ENCODE measurements around the gene MPP2.
"Not testable (repeated sequence)": the region's sequence is repeated elsewhere in the genome, so short reads cannot be mapped to it uniquely, and the experiment has no call there.

Gene MPP2

DNA sequence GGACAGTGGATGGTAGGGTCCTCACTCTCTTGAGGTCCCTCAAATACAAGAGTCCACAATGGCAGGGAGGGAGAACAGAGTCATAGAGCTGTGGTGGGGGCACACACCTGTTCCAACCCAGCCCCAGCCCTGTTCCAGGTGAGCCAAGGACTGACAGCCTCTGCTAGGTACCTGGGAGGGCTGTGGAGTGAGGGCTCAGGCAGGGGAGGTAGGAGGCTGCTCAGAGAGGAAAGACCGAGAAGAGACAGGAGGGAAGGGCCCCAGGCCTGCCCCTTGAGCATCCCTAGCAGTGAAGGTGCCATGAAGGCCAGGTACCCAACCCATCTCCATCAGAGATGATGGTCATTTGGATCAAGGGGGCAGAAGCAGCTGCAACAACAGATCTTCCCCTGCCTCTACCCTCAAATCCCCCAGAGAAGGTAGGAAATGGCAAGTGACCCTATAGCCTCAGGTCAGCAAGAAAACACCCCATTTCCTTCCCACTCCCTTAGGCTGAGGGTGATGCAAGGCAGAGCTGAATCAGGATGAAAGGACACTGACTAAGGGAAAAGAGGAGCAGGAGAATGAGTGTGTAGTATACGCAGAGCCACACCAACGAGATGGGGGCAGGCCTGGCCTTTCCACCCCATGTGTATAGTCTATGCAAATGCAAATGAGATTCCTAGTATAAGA lies 31.7 kb downstream of the MPP2 start:
- DNase-seq (ENCODE audit: low read depth in 2 of 2): no peak

DNA sequence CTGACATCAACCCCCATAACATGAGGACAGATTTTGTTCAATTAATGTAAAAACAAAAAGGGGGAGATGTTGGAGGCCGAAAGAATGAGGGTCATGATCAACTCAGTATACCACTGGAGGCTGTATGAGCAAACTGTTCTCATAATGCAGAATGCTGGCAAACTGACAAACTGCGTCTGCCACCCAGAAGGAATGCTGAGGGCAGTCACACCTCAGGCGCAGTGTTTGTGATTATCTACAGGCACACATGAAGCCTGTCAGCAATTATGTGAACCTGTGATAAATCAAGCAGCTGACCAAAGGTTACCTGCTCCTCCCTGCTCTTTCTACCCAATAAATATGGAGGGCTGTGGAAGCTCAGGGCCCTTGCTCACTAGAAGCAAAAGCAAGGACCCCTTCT lies 33.0 kb downstream of the MPP2 start:
- no peak for DNase-seq (ENCODE audit: low read depth in 2 of 2)

DNA sequence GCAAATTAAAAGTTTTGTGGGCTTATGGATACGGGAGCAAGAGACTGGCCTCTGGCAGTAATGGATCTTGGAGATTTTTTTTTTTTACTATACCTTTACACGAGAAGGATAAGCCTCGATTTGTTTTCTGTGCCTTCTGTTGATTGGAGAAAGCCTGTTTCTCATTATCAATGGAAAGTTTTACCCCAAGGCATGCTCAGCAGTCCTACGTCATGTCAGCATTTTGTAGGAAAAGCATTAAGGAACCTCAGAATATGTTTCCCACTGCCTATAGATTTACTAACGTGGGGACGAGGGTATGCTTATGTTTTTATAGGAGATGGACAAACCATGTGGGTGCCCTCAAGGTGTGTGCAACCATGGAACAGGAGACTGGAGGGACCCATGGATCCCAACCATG lies 33.5 kb downstream of the MPP2 start:
- DNase-seq (ENCODE audit: low read depth in 2 of 2): no peak

DNA sequence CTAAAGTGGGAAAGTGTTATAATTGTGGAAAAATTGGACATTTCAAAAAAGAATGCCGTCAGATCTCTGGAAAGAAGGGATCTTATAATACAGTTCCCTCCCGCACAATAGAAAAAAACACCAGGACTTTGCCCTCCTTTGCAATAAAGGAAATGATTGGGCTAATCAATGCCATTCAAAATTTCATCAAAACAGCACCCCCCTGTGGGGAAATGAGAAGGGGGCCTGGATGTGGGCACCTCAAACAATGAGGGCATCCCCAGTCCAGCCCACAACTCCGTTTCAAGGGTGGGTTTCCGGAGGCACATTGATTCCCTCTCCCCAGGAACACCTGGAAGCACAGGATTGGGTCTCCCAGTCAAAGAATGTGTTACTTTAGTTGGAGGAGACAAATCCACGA lies 34.2 kb downstream of the MPP2 start:
- DNase-seq (ENCODE audit: low read depth in 2 of 2): no peak

DNA sequence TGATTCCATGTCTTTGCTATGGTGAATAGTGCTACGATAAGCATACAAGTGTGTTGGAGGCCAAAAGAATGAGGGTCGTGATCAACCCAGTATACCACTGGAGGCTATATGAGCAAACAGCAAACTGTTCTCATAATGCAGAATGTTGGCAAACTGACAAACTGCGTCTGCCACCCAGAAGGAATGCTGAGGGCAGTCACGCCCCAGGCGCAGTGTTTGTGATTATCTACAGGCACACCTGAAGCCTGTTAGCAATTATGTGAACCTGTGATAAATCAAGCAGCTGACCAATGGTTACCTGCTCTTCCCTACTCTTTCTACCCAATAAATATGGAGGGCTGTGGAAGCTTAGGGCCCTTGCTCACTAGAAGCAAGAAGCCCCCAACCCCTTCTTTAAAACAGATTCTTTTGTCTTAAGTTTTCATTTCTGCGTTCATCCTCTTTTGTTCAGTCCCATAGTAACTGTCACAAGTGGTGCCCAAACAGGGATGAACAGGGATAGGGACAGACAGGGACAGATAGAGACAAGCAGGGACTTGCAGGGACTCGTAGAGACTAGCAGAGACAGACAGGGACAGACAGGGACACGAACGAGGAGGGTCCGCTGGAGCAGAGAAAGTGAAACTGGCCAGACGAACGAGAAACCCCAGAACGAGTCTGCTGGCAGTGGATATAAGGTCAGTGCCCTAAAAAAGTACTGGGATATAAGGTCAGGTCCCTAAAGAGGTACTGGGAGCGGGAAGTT lies 35.2 kb downstream of the MPP2 start:
- DNase-seq (ENCODE audit: low read depth in 2 of 2): no peak

DNA sequence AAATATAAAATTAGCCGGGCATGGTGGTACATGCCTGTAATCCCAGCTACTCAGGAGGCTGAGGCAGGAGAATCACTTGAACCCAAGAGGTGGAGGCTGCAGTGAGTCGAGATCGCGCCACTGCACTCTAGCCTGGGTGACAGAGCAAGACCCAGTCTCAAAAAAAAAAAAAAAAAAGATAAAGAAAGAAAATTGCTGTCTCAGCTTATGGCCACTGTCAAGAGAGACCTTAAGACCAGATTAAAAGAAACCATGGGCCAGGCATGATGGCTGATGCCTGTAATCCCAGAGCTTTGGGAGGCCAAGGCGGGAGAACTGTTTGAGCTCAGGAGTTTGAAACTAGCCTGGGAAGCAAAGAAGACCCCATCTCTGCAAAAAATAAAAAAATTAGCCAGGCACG lies 38.3 kb downstream of the MPP2 start:
- DNase-seq (ENCODE audit: low read depth in 2 of 2): not testable (repeated sequence)

DNA sequence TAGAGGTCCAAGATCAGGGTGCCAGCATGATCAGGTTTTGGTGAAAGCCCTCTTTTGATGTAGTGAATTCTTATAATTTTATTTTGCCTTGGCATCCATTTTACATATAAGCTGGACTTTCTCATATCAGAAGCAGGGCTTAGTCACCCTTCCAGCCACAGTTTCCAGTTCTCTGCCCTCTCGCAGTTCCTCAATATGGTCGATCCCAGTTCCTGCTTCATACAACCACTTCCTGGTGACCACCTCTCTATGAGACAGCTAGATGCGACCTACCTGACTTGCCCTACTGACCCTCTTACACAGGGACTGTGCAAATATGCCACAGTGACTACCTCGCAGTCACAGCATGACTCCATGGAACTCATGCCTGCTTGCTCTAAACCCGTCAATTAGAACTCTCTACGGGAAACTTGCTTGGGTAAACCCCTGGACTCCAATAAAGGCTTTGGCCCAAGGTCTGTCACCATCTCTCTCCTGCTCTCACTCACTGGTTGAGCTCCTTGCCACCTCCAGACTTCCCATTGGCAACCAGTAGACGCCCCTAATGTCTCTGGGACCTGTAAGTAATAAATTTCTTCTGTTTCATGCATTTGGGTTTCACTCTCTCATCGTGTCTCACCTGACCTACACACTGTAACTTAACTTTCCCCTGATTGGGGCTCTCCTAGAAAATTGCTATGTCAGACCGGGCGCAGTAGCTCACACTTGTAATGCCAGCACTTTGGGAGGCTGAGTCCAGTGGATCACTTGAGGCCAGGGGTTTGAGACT lies 38.9 kb downstream of the MPP2 start:
- DNase-seq (ENCODE audit: low read depth in 2 of 2): no peak

DNA sequence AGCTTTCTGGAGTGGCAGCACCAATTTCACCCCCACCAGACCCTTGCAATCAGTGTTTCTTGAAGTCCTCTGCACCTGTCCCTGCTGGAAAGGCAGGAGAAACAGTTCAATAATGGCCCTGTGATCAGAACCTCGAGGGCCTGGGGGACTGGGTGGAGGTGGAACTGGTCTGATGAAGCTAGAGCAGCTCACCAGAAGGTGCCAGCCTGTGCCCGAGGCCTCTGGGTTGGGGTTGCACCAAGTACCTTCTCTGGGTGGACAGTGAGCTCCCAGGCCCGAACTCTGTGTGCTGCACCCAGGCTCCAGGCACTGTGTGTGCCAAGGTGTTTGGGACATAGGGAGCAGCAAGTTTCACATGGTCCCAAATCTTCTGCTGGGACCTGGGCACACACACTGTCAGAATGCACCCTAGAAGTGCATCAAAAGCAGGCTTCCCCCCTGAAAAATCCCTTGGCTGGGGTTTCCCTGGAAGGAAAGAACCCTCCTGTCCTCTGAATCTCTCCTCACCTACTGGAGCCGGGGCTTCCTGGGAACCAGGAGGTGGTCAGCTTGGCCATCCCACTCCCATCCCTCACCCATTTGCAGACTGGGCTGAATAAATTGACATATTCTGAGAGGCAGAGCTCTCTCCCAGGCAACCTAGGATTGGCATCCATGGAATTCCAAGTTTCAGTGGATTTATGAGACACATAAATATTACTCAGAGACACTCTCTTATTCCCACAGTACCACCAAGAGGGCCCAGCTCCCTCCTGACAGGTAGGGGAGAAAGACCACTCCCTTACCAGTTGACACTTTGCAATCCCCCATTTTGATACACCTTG lies 43.0 kb downstream of the MPP2 start:
- no peak for DNase-seq (ENCODE audit: low read depth in 2 of 2)

DNA sequence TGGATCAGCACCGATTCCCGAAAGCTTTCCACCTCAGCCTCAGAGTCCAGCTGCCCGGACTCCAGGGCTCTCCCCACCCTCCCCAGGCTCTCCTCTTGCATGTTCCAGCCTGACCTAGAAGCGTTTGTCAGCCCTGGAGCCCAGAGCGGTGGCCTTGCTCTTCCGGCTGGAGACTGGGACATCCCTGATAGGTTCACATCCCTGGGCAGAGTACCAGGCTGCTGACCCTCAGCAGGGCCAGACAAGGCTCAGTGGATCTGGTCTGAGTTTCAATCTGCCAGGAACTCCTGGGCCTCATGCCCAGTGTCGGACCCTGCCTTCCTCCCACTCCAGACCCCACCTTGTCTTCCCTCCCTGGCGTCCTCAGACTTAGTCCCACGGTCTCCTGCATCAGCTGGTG lies 45.4 kb downstream of the MPP2 start:
- no peak for DNase-seq (ENCODE audit: low read depth in 2 of 2)

DNA sequence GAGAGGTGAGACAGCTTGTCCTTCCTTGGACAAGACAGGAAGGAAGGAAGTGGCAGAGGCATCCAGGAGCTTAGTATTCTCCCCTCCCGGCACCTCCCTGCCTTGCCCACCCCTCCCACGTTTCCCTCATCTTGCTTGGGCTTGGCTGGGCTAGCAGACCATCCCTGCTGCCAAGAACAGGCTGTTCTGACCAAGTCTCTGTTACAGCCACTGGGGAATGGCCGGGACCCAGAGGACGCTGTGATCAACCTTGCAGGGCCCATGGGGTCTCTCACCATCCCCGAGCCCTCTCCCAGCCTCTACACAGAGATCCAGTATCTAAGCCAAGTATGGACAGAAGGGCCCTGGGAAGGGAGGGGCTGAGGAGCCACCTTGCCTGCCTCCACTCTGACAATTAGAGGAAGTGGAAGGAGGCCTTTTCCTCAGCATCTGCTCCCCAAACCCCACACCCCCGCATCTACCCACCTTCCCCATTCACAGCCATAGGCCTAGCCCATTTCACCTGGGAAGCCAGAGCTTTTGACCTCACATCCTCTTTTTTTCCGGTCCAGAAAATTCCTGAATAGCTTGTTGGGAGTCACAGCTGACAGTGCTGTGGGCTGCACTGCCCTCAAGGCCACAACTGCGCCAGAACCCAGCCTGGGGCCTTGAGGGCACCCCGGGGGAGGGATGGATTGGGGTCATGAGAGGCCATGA lies 46.3 kb downstream of the MPP2 start:
- DNase-seq (ENCODE audit: low read depth in 2 of 2): no peak

DNA sequence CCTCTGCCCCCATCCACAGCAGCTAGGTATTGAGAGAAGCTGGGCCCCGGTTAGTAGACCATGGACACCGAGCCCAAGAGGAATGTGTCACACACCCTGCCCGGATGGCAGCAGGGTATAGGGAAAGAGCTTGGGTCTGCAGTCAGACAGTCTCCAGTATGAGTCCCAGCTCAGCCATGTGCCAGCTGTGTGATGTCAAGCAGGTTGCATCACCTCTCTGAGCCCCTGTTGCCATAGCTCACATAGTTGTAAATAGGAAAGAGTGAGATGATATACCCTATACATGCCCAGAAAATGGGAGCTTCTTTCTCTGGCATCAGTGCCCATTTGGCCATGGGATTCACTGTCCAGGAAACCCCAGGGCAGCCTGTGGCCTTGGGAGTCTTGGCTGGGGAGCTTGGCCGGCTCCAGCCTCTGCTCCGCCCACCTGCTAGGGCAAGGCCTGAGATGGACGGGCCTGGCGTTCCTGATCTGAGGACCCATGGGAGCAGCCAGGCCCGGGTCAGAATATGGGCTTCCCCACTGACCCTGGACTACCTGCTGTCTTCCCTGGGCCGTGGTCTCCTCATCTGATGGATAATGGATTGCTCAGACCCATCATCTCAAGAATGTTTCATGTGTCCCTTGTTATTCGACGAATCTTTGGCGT lies 47.1 kb downstream of the MPP2 start:
- no peak for DNase-seq (ENCODE audit: low read depth in 2 of 2)

DNA sequence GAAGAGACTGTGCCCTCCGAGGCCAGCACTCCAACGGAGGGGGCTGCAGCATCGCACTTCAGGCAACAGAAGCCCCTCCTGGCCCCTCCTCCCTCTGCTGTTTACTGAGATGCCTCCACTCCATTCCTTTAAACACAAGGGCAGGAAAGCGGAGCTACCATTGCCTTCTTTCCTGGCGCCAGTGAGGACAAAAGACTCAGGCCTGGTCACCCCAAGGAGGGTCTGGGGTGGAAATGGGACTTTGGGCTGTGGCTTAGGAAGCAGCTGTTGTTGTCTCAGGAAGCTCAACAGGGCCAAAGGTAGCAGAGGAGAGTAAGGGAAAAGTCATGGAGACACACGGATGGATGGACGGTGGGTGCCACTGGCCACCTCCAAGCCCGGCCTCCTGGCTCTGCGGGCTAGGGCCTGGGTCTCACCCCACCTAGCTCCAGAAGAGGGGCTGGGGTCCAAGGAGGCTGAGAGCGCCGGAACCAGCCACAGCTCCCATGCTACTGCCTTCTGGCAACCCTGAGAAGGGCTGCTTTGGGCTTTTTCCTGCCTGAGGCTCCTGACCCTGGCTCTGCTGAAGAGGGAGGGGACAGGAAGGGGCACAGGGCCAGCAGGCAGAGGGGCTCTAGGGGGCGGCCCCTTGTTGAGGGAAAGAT lies 49.3 kb downstream of the MPP2 start:
- no peak for DNase-seq (ENCODE audit: low read depth in 2 of 2)

DNA sequence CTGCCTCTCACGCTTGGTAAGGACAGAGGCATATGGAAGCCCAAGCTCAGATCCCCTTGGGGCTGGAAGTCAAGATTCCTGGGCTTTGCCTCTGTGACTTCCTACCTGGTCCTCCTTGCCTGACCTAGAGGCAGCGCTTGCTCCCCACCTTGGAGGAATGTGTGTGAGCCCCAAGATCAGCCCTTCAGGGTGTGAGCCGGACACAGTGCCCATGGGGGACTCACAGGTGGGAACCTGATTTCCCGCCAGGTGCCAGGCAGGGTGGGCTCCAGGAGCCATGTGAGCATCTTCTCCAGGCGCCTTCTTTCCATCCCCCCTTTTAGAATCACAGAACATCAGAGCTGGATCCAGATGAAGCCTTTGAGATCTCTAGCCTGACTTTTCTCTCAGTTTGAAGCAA lies 50.2 kb downstream of the MPP2 start:
- no peak for DNase-seq (ENCODE audit: low read depth in 2 of 2)

DNA sequence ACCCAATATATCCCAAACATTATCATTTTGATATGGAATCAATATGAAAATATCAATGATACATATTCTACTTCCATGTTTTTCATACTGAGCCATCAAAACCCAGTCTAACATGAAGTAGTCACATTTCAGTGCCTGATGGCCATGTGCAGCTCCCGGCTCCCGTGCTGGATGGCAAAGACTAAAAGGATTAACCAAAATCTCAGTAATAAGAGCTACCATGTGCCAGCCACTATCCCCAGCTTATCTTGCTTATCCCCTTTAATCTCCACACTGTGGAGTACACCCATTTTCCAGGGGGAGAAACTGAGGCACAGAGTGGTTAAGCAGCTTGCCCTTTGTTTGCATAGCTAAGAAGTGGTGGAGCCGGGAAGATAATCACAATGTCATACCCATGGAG lies 51.2 kb downstream of the MPP2 start:
- DNase-seq (ENCODE audit: low read depth in 2 of 2): no peak

DNA sequence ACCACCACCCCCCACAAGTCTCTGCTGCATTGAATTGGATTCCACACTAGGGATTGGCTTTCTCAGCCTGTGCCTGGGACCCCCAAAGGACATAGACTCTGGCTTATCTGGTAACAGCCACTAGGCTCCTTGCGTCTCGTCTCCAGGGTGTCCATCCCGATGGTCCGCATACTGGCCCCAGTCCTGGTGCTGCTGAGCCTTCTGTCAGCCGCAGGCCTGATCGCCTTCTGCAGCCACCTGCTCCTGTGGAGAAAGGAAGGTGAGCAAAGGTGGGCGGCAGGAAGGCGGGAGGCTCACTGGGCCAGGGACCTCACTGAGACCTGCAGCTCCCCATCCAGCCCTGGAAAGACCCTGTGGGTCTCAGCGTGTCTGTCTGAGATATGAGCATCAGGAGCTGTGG lies 52.3 kb downstream of the MPP2 start:
- no peak for DNase-seq (ENCODE audit: low read depth in 2 of 2)

DNA sequence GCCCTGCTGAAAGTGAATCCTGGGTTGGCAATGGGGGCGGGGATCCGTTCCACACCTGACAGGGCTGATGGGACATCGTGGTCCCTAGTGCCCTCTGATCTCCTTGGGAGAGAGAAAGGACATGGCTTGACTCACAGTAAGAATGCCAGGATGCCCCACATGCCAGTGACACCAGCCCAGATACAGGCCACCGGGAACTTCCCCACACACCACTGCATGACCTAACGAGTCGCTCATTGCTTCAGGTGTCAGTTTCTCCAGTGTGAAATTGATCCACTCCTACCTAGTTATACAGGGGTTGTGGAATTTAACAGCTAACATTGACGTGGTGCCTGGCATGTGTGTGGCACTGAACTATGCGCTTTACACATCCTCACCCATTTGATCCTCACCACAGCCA lies 52.8 kb downstream of the MPP2 start:
- DNase-seq (ENCODE audit: low read depth in 2 of 2): no peak

DNA sequence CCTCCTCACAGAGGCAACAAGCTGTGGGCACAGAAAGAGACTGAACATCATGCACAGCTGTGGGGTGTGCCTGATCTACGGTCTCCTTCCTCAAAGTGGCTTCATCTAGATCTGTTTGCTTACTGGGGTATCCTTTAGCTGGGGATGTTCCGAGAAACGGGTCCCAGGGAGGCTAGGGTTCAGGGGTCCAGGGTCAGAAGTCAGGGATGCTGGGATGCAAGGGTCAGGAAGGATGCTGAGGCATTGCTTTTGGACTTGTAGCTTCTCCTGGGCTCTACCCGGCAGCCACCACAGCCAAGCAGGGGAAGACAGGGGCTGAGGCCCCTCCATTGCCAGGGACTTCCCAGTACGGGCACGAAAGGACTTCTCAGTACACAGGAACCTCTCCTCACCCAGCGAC lies 53.8 kb downstream of the MPP2 start:
- DNase-seq (ENCODE audit: low read depth in 2 of 2): no peak

DNA sequence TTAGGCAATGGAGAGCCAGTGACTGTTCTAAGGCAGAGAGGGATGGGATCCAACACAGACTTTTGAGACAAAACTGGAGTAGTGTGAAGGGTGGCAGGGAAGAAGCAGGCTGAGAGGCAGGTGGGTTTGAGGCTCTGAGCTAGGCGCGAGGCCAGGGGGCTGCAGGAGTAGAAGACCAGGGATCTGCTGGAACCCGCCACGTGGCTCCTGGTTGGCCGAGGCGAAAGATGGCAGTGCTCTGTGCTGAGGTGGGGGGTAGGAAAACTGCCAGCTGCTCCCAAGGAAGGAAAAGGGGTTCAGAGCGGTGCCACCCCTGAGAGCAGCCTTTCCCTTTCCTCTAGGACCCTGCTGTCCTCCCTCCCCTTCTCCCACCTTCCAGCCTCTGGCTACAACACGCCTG lies 54.8 kb downstream of the MPP2 start:
- no peak for DNase-seq (ENCODE audit: low read depth in 2 of 2)

DNA sequence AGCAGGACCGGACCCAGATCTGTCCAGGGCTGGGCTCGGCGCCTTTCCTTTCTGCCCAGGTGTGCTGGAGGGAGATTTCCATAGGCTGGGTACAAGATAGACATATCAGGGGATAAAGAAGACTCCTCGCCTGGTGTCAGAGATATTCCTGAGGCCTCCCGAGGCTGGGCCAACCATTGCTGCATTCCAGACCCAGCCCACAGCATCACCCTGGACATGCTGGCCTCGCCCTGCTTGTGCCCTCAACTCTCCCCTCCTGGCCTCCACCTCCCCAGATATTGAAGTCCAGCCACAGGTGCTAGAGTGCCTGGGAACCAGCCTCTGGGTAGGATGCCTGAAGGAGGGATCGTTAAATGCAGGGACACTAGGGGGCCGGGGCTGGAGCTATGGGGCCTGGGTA lies 58.2 kb downstream of the MPP2 start:
- DNase-seq (ENCODE audit: low read depth in 2 of 2): no peak

DNA sequence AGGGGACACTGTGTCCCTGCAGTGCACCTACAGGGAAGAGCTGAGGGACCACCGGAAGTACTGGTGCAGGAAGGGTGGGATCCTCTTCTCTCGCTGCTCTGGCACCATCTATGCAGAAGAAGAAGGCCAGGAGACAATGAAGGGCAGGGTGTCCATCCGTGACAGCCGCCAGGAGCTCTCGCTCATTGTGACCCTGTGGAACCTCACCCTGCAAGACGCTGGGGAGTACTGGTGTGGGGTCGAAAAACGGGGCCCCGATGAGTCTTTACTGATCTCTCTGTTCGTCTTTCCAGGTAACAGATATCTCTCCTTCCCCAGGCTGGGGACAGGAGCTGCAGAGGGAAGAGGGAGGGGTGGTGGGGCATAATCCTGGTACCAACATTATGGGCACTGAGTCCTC lies 58.7 kb downstream of the MPP2 start:
- no peak for DNase-seq (ENCODE audit: low read depth in 2 of 2)

DNA sequence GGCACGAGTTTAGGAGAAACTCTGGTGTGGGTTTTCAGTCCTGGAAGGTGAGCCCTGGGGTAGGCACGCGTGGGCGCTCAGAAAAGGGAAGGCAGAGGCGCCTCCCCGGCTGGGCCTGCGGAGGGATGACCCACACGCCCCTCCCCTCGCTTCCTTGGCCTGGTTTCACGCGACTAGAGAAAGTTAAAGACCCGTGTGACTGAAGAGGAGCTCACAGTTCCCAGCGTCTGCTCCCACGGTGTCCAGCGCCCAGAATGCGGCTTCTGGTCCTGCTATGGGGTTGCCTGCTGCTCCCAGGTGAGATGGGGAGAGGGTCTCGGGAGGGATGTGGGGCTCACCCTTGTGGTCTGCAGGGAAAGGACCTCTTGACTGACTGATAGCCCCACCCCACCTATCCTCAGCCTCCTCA lies 60.4 kb downstream of the MPP2 start, which contains the start of gene CD300LG:
Gene CD300LG (plus strand): TSS at position 214 of the 409 bp plus-strand sequence. CDS start 41 bp downstream, at position 255.
- DNase-seq (ENCODE audit: low read depth in 2 of 2): no peak
